NCI-H2171 treated with DMSO at 0.1 percent for 48 hours (cell line): Measurements from ENCODE around the gene RAB11FIP5.

ENCODE experiments used
- DNase-seq: peaks from one replicate; lab custom pipeline; 2025; lab: John Stamatoyannopoulos, UW

Gene RAB11FIP5

DNA sequence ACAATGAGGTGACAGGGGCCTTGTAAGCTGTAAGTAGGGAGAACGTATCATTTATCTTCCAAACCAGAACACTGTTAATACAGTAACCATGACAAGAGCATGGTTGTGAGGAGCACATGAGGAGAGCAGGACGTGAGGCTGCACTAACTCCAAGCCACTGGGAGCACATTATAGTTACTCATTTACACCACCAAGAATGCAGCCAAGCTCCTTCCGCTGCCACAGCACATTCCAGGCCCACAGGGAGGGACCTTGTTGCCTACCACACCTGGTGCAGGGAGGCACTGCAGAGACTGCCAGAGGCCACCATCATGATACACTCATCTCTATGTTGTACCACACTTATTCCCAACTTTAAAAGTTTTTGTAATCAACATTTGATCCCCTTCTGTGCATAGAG, 27.8 kb downstream of the RAB11FIP5 start:
- DNase-seq = no peak

DNA sequence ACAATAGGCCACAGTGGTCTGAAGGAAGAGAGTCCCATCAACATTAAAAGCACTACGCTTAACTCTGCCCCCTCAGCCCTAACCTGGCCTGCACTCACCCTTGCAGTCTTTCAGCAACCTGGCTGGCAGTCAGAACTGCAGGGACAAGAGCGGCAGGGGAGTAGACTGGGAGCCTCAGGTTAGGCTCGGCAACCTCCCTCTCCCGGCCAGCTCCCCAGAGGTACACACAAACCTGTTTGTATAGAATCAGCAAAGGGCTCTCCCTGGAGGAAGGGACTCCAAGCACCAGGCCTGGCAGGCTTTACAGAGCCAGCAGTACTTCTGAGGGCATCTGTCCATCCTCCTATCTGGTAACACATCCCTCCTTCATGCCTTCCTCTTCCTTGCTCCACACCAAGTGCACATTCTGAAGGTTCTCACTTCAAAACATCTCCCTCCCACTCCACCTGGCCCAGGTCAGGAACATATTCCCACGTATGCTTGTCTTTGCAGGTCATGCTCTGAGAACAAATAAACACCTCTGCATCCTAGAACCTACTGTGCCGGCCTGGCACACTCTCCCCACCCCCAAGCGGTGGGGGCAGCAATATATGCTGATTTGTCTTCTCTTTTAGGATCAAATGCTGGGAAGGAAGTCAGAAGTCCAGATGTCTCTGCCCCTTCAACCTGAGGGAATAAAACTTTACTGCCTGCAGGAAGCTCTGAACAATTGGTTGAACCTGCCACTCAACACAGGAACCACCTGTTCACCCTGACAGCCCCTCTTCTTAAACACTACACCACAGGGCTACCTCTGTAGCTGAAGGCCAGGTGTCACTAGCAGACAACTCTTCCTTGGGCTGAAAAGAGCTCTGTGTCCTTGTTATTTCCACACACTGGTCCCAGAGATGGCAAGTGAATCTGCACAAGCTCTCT, 28.6 kb downstream of the RAB11FIP5 start:
- DNase-seq = peak; percentile 55

GRCh38 chr2:73082523-73083410, 30.0 kb downstream of the RAB11FIP5 start:
- DNase-seq = no peak

GRCh38 chr2:73081181-73081671, 31.5 kb downstream of the RAB11FIP5 start:
- peak; percentile 78 for DNase-seq

GRCh38 chr2:73080321-73081131, 32.2 kb downstream of the RAB11FIP5 start:
- no peak for DNase-seq

- DNase-seq = no peak
Measured at GRCh38 chr2:73079636-73080035, 33.1 kb downstream of the RAB11FIP5 start.

- no peak for DNase-seq
Measured at GRCh38 chr2:73078457-73079411, 34.0 kb downstream of the RAB11FIP5 start.

DNA sequence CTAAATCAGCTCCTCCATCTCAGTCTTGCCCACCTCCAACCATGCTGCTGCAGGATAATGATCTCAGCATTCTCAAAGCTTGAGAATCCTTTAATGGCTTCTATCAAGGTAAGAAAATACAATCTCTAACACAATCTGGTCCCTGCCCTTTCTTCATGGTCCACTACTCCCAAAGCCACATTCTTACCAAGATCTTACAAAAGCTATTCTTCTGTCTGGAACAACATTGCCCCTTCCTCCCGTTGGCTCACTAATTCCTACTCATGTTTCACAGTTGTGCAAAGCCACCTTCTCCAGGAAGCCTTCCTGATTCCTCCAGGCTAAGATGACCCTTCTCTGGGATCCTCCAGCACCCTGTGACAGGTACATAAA, 35.3 kb downstream of the RAB11FIP5 start:
- no peak for DNase-seq

DNA sequence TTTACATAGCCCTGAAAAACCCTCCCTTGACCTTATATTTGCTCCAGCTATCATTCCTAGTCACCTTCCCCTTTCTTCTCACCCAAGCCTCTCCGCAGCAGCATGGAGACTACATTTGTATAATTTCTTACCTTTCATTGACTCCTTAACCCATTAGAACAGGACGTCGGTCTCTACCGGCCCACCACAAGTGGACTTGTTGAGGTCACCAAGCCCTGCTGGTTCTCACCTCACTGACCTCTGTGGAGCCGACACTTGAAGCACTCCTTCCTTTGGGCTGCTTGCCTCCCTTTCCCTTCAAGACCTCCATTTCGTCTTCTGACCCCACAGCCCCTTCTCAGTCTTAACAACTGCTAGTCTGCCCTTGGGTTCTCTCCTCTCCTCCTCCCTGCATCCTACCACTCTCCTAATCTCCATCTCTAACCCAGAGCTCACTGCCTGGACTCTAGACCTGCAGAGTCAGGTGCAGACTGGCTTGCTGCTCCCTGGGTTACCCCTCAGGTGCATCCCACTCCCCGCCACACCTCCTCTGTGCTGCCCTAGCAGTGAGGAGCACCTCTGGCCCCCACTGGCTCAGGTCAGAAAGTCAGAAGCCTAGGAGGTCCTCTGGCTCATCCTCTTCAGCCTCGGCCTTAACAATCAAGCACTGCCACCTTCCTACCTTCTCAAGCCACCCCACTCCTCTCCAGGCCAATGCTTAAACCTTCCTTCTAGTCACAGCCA, 35.9 kb downstream of the RAB11FIP5 start:
- no peak for DNase-seq

DNA sequence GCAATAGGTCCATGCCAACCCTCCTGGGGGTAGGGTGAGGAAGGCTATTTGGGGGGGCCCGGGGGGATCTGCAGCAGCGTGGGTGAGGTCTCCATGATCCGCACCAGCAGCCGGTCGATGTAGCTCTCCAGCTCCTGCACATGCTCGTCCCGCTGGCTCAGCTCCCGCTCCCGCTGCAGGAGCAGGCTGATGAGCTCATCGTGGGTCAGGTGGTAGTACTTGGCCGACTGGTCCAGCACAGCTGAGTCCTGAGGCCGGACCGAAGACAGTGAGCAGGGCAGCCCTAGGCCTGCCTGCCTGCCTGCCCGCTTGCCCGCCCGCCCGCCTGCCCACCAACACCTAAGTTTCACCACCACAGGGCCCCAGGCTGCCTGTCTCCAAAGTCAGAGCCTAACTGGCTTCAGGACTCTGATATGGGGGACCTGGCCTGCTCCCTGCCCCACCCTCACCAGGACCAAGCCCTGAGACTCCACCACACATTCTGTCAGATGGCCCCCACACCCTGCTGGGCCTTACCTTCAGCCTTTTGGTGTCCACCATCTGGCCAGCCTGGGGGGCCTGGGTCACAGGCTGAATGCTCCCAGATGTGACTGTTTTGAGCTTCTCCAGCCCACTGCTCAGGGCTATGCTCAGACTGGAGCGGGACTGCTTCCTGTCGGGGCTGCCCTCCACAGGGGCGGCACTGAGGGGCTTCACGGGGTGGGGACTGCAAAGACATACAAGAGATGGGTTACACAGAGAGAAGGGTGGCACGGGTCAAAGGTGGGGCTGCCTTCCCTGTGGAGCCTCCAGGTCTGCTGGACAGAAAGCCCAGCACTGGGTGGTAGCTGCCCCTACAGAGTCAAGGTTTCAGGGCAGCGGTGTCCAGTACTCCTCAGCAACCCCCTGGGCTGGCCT, 37.0 kb downstream of the RAB11FIP5 start:
- no peak for DNase-seq

GRCh38 chr2:73074110-73075069, 38.4 kb downstream of the RAB11FIP5 start:
- DNase-seq = no peak

GRCh38 chr2:73072416-73072815, 40.3 kb downstream of the RAB11FIP5 start:
- no peak for DNase-seq

GRCh38 chr2:73072129-73072395, 40.7 kb downstream of the RAB11FIP5 start:
- no peak for DNase-seq

- peak; percentile 88 for DNase-seq
Measured at GRCh38 chr2:73071360-73072128, 41.2 kb downstream of the RAB11FIP5 start, which contains the start of gene SFXN5. Gene SFXN5 (minus strand): TSS chr2:73071712. CDS start chr2:73071705, 7 bp downstream.

- peak; percentile 13 for DNase-seq
Measured at GRCh38 chr2:73070643-73071359, 41.9 kb downstream of the RAB11FIP5 start.

- DNase-seq = no peak
Measured at GRCh38 chr2:73069855-73070642, 42.7 kb downstream of the RAB11FIP5 start.
